IMR-90 (cell line): Measurements from ENCODE around the gene EDEM3.

Experiments
- BHLHE40 ChIP-seq: fragments of 150-350 bp; IDR thresholded peaks from 2 replicates; pipeline ENCODE4 v1.6.1; 2016; ENCODE audit warnings: mild to moderate bottlenecking, low read depth, low read length
- CEBPB ChIP-seq: IDR thresholded peaks from 2 replicates; pipeline ENCODE4 v1.6.1; 2012; ENCODE audit warnings: low read depth, low read length, improper control_type of control experiment
- CTCF ChIP-seq: conservative IDR thresholded peaks from 2 replicates; pipeline ENCODE4 v1.5.1; 2012; ENCODE audit warnings: mild to moderate bottlenecking, low read depth, low read length, improper control_type of control experiment
- ELK1 ChIP-seq: fragments of 150-350 bp; IDR thresholded peaks from 2 replicates; pipeline ENCODE4 v1.6.1; 2016; ENCODE audit warnings: low read depth, mild to moderate bottlenecking, low read length, moderate library complexity, borderline replicate concordance
- FOS ChIP-seq: fragments of 150-350 bp; IDR thresholded peaks from 2 replicates; pipeline ENCODE4 v1.6.1; 2016; ENCODE audit warnings: low read depth, low read length
- MAFK ChIP-seq: IDR thresholded peaks from 2 replicates; pipeline ENCODE4 v1.6.1; 2012; ENCODE audit warnings: low read depth, low read length, improper control_type of control experiment
- MXI1 ChIP-seq: IDR thresholded peaks from 2 replicates; pipeline ENCODE4 v1.6.1; 2012; ENCODE audit warnings: low read depth, mild to moderate bottlenecking, low read length, moderate library complexity, borderline replicate concordance
- POLR2A ChIP-seq: IDR thresholded peaks from 2 replicates; pipeline ENCODE4 v1.6.1; 2012; ENCODE audit warnings: mild to moderate bottlenecking, low read depth, low read length
- RAD21 ChIP-seq: IDR thresholded peaks from 2 replicates; pipeline ENCODE4 v1.6.1; 2012; ENCODE audit warnings: low read length, improper control_type of control experiment
- RCOR1 ChIP-seq: IDR thresholded peaks from 2 replicates; pipeline ENCODE4 v1.6.1; 2012; ENCODE audit warnings: mild to moderate bottlenecking, low read length, improper control_type of control experiment; ENCODE audit not compliant: insufficient replicate concordance
- RFX5 ChIP-seq: IDR thresholded peaks from 2 replicates; pipeline ENCODE4 v1.8.0; 2012; ENCODE audit warnings: low read depth, mild to moderate bottlenecking, low read length, moderate library complexity
- TF ChIP-seq, protein P1 (sequence below): fragments of 150-350 bp; IDR thresholded peaks from 2 replicates; pipeline ENCODE4 v1.6.1; 2017; ENCODE audit warnings: mild to moderate bottlenecking, antibody characterized with exemption, low read length, low read depth

DNA sequence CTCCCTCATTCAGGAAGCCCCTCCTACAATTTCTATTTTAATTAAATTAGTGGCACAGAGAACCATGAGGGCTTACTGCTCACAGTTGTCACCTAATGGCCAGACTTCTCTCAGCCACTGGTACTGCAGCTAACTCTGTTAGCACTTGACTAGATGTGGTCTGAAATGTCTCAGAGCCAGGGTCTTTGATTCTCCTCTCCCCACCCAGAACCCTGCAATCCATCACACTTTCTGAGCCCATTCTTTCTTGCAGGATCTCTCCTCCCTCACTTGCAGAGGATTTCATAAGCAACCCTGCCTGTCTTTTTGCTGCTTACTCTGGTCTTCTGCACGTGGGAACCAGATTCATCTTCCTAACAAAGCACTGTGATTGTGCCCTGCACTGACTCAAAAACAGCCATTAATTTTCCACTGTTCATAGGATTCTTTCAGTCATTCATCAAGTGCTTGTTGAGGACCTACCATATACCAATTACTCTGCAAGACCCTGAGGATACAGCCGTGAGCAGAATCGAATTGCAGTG lies 108.4 kb downstream of the EDEM3 start:
- TF ChIP-seq MXI1 (no peak), POLR2A (no peak), CTCF (no peak), CEBPB (no peak), RFX5 (no peak), BHLHE40 (no peak), RCOR1 (no peak), RAD21 (no peak), FOS (no peak), ELK1 (no peak), MAFK (no peak)
- TF ChIP-seq, protein P1, sequence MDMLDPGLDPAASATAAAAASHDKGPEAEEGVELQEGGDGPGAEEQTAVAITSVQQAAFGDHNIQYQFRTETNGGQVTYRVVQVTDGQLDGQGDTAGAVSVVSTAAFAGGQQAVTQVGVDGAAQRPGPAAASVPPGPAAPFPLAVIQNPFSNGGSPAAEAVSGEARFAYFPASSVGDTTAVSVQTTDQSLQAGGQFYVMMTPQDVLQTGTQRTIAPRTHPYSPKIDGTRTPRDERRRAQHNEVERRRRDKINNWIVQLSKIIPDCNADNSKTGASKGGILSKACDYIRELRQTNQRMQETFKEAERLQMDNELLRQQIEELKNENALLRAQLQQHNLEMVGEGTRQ: no peak
